Vagina (tissue), 2 donors: Measurements from ENCODE around the gene NANS.

ENCODE experiments used
- CTCF ChIP-seq, 3 experiments: fragments of 450-650 bp in 2 of 3; fragments of 200-600 bp in 1 of 3; sonication (generic) in 1 of 3; IDR thresholded peaks; one replicate each; pipeline ENCODE4 v1.5.1; 2017 to 2019; ENCODE audit warnings: antibody characterized with exemption in 3 of 3, mild to moderate bottlenecking in 2 of 3, moderate library complexity in 2 of 3
- POLR2A ChIP-seq, 2 donors: fragments of 450-650 bp; IDR thresholded peaks; one replicate each; pipeline ENCODE4 v1.6.1; 2017; ENCODE audit warnings: antibody characterized with exemption in 2 of 2, mild to moderate bottlenecking in 2 of 2, moderate library complexity in 2 of 2
- POLR2AphosphoS5 ChIP-seq, 2 donors: sonication (generic); formaldehyde crosslinking; IDR thresholded peaks; one replicate each; pipeline ENCODE4 v1.9.0; 2017; ENCODE audit warnings: antibody characterized with exemption in 2 of 2, mild to moderate bottlenecking in 2 of 2, low read depth in 1 of 2; ENCODE audit not compliant: insufficient read depth in 1 of 2

- no peak for TF ChIP-seq POLR2A (IDR thresholded peaks at IDR 0.05)
- no peak for TF ChIP-seq POLR2AphosphoS5 (IDR thresholded peaks at IDR 0.05; ENCODE audit: insufficient read depth in 1 of 2, low read depth in 1 of 2)
- TF ChIP-seq CTCF (IDR thresholded peaks at IDR 0.05) = no peak
Observed at GRCh38 chr9:98085944-98086343, 29.4 kb downstream of the NANS start.
